DND-41 (cell line): ENCODE measurements around the gene MIA2.

Experiments
- ATAC-seq: fragments of 200-7000 bp; cut with Tn5 transposase; 3 replicates; pipeline ENCODE4 v1.9.1; 2021; ENCODE audit warnings: low read depth; ENCODE audit not compliant: insufficient read depth
- DNase-seq: peaks from one replicate; pipeline ENCODE4 v3.0.0-alpha.2; 2020
- H2AFZ ChIP-seq: 2 replicates; pipeline ENCODE4 v1.6.0; 2012; ENCODE audit warnings: low read depth, low read length
- H3K27ac ChIP-seq: 2 replicates; pipeline ENCODE4 v1.5.1; 2012; ENCODE audit warnings: low read length, inconsistent platforms
- H3K27me3 ChIP-seq: fragments of 200-600 bp; sonication (generic); 2 replicates; pipeline ENCODE4 v1.6.0; 2012; ENCODE audit warnings: low read length, mild to moderate bottlenecking, inconsistent platforms; ENCODE audit not compliant: insufficient read depth, poor library complexity
- H3K36me3 ChIP-seq: 2 replicates; pipeline ENCODE4 v1.5.1; 2012; ENCODE audit warnings: low read length, inconsistent platforms; ENCODE audit not compliant: insufficient read depth
- H3K4me1 ChIP-seq: 2 replicates; pipeline ENCODE4 v1.5.1; 2012; ENCODE audit warnings: mild to moderate bottlenecking, low read length; ENCODE audit not compliant: insufficient read depth
- H3K4me2 ChIP-seq: 2 replicates; pipeline ENCODE4 v1.6.0; 2012; ENCODE audit warnings: mild to moderate bottlenecking, moderate library complexity, low read length, inconsistent platforms; ENCODE audit not compliant: insufficient read depth
- H3K4me3 ChIP-seq, 2 experiments: fragments of 200-600 bp in 1 of 2; shearing (Covaris generic) in 1 of 2; 2 replicates each; pipeline ENCODE4 v1.5.1; 2012 to 2016; ENCODE audit warnings: inconsistent platforms in 2 of 2, low read length in 2 of 2, mild to moderate bottlenecking in 2 of 2, low read depth in 1 of 2, moderate library complexity in 1 of 2
- H3K79me2 ChIP-seq: 2 replicates; pipeline ENCODE4 v1.6.0; 2012; ENCODE audit warnings: low read length, inconsistent platforms; ENCODE audit not compliant: insufficient read depth
- H3K9ac ChIP-seq: 2 replicates; pipeline ENCODE4 v1.6.0; 2012; ENCODE audit warnings: low read depth, mild to moderate bottlenecking, inconsistent platforms, low read length, moderate library complexity
- H3K9me3 ChIP-seq: 2 replicates; pipeline ENCODE4 v1.5.1; 2012; ENCODE audit warnings: low read length, moderate library complexity, mild to moderate bottlenecking, inconsistent platforms; ENCODE audit not compliant: insufficient read depth, severe bottlenecking
- H4K20me1 ChIP-seq: 2 replicates; pipeline ENCODE4 v1.6.0; 2012; ENCODE audit warnings: low read length; ENCODE audit not compliant: insufficient read depth
- EZH2 ChIP-seq: IDR thresholded peaks from 3 replicates; pipeline ENCODE4 v1.6.1; 2012; ENCODE audit warnings: borderline replicate concordance, low read depth, mild to moderate bottlenecking, moderate library complexity, low read length, inconsistent platforms; ENCODE audit not compliant: severe bottlenecking
- TF ChIP-seq, protein P1 (sequence below): IDR thresholded peaks from 2 replicates; pipeline ENCODE4 v1.5.1; 2012; ENCODE audit warnings: borderline replicate concordance, low read length, moderate library complexity, mild to moderate bottlenecking; ENCODE audit not compliant: poor library complexity, severe bottlenecking; ENCODE audit errors: extremely low read depth

Gene MIA2

DNA sequence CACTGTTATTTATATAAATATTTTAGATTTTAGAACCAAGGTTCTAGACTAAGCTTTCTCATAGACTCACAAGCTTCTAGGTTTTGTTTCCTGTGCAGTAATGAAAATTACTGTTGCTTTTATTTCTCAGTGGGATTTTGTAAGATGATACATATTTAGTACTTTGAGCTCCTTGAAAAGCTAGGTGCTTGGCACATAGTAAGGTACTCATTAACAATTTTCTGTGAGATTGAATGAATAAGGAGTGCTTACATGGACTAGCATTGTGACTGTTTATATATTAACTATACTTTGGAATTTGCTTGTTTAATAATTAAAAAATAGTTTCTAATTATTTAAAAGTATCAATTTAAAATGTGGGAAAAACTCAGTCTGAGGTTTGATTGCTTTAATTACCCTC lies 85.7 kb downstream of the MIA2 start:
- no peak for ATAC-seq
- no peak overlapping the region for H3K4me3 ChIP-seq
- H4K20me1 ChIP-seq: no peaks in the 10 kb centered on the region

DNA sequence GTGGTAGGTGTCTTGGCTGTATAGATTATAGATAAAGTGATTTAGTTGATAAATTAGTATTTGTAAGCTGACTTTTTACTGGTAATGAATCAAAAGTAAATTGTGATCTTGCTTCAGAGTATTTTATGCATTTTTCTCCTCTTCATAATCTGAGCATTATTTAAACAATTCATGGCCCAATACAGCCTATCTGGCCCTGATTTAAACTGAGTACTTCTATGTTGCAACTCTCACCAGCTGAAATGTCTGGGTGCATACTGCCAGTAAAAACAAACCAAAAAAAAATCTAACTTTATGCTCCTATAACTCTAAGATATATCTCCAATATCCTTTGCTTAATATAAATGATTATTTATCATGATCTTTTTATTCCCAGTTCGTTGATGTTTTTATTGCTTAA lies 86.6 kb downstream of the MIA2 start:
- H3K9ac ChIP-seq: no peak overlapping the region
- no peaks in the 10 kb centered on the region for H3K4me1 ChIP-seq
- no peak overlapping the region for H3K27ac ChIP-seq
- no peaks in the 10 kb centered on the region for H3K9me3 ChIP-seq
- no peaks in the 10 kb centered on the region for H3K27me3 ChIP-seq
- no peak for DNase-seq
- no peak for ATAC-seq
- no peaks in the 10 kb centered on the region for H3K79me2 ChIP-seq
- H3K4me3 ChIP-seq: no peak overlapping the region
- no peak overlapping the region for H3K4me2 ChIP-seq
- no peak overlapping the region for H2AFZ ChIP-seq
- no peaks in the 10 kb centered on the region for H4K20me1 ChIP-seq
- H3K36me3 ChIP-seq: peaks cover 10% of the 10 kb centered on the region; the same call in 1 of the 2 replicates
- TF ChIP-seq, protein P1, sequence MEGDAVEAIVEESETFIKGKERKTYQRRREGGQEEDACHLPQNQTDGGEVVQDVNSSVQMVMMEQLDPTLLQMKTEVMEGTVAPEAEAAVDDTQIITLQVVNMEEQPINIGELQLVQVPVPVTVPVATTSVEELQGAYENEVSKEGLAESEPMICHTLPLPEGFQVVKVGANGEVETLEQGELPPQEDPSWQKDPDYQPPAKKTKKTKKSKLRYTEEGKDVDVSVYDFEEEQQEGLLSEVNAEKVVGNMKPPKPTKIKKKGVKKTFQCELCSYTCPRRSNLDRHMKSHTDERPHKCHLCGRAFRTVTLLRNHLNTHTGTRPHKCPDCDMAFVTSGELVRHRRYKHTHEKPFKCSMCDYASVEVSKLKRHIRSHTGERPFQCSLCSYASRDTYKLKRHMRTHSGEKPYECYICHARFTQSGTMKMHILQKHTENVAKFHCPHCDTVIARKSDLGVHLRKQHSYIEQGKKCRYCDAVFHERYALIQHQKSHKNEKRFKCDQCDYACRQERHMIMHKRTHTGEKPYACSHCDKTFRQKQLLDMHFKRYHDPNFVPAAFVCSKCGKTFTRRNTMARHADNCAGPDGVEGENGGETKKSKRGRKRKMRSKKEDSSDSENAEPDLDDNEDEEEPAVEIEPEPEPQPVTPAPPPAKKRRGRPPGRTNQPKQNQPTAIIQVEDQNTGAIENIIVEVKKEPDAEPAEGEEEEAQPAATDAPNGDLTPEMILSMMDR: no peak
- TF ChIP-seq EZH2: no peak

More for the DNA sequence above, 85.7 kb downstream of the MIA2 start:
- Histone ChIP-seq H3K27me3 (no peaks in the 10 kb centered on the region), H3K79me2 (no peaks in the 10 kb centered on the region), H3K9ac (no peak overlapping the region), H2AFZ (no peak overlapping the region), H3K27ac (no peak overlapping the region), H3K4me2 (no peak overlapping the region), H3K4me1 (no peaks in the 10 kb centered on the region), H3K9me3 (no peaks in the 10 kb centered on the region), H3K36me3 (peaks cover 10% of the 10 kb centered on the region; the same call in 1 of the 2 replicates)
- DNase-seq: no peak
- no peak for TF ChIP-seq EZH2
- TF ChIP-seq, protein P1: no peak

DNA sequence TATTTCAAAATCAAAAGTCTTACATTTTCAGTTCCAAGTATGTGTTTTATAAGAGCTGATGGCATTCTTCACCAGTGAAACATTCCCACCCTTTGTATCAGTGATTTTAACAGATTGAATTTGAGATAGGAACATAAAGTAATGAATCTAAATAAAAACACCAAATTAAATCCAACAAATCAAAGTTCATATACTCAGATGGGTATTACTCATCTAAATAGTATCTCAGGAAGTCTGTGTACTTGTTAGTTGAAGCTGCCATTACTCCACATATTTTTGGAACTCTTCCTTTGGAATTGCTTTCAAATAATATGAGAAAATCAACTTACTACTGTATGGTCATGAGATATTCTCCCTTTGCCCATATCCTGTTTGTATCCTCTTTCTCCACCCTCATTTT lies 89.1 kb downstream of the MIA2 start:
- Histone ChIP-seq H3K27me3 (no peaks in the 10 kb centered on the region), H3K4me1 (no peaks in the 10 kb centered on the region), H3K9ac (no peak overlapping the region), H3K36me3 (peaks cover 15% of the 10 kb centered on the region; the same call in 1 of the 2 replicates), H3K79me2 (no peaks in the 10 kb centered on the region), H3K4me3 (no peak overlapping the region), H2AFZ (no peak overlapping the region), H3K4me2 (no peak overlapping the region), H4K20me1 (no peaks in the 10 kb centered on the region), H3K27ac (no peak overlapping the region), H3K9me3 (no peaks in the 10 kb centered on the region)
- TF ChIP-seq, protein P1: no peak
- no peak for TF ChIP-seq EZH2
- DNase-seq (no peak), ATAC-seq (no peak)

DNA sequence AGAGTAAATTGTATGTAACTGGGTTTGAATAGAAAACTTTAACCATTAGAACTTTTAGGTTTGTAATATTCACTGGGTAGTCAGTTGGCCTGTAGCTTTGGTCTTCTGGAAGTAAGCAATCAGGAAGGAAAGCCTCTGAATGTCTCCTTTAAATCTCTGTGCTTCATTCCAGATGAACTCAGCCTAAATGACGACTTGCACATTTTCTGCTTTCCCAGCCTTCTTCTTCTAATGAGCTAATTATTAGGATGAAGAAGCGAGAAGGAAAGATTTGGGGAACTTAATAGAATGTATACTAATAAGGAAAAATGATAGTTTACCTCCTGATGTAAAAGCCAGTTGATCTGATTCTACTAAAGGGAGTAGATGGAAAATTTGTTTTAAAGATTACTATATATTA lies 90.4 kb downstream of the MIA2 start:
- H3K27ac ChIP-seq: no peak overlapping the region
- H3K79me2 ChIP-seq: no peaks in the 10 kb centered on the region
- H3K27me3 ChIP-seq: no peaks in the 10 kb centered on the region
- TF ChIP-seq EZH2: no peak
- TF ChIP-seq, protein P1: no peak
- no peak overlapping the region for H2AFZ ChIP-seq
- DNase-seq (no peak), ATAC-seq (no peak)
- no peak overlapping the region for H3K4me2 ChIP-seq
- no peaks in the 10 kb centered on the region for H3K9me3 ChIP-seq
- H3K4me1 ChIP-seq: no peaks in the 10 kb centered on the region
- H4K20me1 ChIP-seq: no peaks in the 10 kb centered on the region
- no peak overlapping the region for H3K4me3 ChIP-seq
- H3K9ac ChIP-seq: no peak overlapping the region
- H3K36me3 ChIP-seq: peaks cover 12% of the 10 kb centered on the region; the same call in 1 of the 2 replicates
